Activated CD4-positive, CD25-positive, alpha-beta regulatory T cell treated with anti-CD3 and anti-CD28 coated beads, Interleukin-2, amount 50 U/mL, for 72 hours (primary cell): Measurements from ENCODE around the gene CLCN6.
A peak's percentile ranks its signal among the peaks of the same experiment; 100 is the strongest.

Source experiments
- DNase-seq: peaks from one replicate; pipeline ENCODE4 v3.0.0; 2021

Gene CLCN6

GRCh38 chr1:11831945-11832725, 26.1 kb downstream of the CLCN6 start:
- no peak for DNase-seq

- no peak for DNase-seq
Measured at GRCh38 chr1:11833497-11833896, 27.5 kb downstream of the CLCN6 start.

DNA sequence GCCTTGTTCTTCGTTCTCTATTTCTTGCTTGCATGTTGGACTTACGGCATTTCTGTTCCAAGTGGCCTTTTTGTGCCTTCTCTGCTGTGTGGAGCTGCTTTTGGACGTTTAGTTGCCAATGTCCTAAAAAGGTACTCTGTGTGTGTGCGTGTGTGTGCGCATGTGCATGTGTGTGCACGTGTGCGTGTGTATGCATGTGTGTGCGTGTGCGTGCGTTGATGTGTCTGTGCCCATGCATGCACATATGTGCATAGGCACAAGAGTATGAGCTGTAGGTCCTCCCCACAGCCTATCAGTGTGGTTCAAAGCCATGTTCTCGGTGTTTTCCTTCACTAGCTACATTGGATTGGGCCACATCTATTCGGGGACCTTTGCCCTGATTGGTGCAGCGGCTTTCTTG, 27.9 kb downstream of the CLCN6 start:
- no peak for DNase-seq

GRCh38 chr1:11835441-11836225, 29.6 kb downstream of the CLCN6 start:
- DNase-seq, result no peak

GRCh38 chr1:11836955-11837766, 31.2 kb downstream of the CLCN6 start:
- no peak for DNase-seq

DNA sequence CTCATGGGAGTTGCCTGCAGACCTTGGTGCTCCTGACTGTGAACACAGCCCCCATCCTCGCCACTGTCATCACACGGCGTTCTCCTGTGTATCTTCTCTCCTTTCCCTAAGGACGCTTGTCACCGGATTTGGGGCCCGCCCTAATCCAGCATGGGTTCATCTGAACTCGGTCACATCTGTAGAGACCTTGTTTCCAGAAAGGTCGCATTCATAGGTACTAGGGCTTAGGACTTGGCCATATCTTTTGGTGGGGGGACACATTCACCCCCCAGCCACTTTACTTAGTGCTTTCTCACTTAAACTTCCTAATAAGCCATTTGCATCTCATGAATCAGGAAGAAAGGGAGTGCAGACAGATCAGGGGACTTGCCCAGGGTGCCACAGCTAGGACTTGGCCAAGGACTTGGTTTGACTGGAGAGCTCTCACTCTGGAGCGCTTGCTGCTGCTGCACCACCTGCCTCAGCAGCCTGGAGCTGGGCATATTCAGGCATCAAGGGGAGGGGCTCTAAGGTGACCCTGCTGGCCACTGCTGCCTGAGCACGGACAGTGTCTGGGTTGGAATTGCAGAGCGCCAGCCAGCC, 31.9 kb downstream of the CLCN6 start:
- no peak for DNase-seq

DNA sequence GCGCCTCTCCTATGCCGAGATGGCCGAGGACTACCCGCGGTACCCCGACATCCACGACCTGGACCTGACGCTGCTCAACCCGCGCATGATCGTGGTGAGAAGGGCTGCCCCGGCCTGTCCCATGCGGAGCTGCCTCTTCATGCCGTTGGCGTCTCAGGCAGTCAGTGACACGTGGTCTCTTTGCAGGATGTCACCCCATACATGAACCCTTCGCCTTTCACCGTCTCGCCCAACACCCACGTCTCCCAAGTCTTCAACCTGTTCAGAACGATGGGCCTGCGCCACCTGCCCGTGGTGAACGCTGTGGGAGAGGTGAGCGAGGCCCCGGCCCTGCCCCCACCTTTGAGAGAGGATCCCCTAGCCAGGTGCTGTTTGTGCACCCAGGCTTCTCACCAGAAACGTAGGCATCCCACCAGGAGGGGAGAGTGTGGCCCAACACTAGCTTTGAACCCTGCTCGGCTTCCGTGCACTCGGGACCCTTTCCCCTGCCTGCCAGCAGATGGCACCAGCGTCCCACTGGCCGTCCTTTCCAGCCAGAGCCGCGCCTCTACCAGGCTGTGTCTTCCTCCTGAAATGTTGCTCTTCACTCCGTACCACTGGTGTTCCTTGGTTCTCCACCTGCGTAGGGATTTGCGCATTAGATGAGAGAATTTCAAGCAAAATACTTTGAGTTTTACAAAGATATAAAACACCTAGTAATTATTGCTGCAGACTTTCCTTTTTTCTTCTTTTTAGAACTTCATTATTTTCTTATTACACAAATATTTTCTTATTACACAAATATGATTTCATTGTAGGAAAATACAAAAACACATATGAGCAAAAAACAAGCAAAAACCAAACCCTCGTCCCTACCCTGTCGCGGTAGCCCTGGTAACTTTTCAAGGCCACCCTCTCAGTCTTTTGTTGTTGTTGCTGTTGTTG, 32.6 kb downstream of the CLCN6 start:
- DNase-seq, result peak; percentile 74

- no peak for DNase-seq
Measured at GRCh38 chr1:11839727-11840705, 34.0 kb downstream of the CLCN6 start.

DNA sequence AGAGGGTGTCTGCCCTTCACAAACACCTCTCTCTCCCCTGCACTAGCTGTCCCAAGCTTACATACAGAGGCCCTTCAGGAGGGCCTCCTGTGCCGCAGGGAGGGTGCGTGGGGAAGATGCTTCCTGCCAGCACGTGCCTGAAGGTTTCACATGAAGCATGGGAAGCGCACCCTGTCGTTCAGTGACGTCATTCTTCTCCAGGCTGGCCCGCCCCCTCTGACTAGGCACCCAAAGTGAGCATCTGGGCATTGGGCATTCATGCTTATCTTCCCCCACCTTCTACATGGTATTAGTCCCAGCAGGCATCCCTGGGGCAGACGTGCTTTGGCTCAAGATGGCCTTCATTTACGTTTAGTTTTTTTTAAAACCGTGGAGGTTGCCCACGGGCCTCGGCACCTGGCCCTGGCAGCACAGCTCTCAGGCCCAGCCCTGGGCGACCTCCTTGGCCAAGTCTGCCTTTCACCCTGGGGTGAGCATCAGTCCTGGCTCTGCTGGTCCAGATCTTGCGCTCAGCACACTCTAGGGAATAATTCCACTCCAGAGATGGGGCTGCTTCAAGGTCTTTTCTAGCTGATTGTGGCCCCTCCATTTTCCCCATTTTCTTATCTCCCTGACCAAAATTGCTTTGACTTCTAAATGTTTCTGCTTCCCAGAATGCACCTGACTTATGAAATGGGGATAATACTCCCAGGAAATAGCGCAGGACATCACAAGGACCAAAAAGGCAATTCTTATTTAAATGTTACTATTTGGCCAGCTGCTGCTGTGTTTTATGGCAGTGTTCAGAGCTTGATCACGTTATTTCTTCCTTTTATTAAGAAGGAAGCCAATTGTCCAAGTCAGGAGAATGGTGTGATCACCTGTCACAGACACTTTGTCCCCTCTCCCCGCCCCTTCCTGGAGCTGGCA, 35.5 kb downstream of the CLCN6 start:
- no peak for DNase-seq

GRCh38 chr1:11842154-11843041, 36.4 kb downstream of the CLCN6 start:
- no peak for DNase-seq

- DNase-seq, result no peak
Measured at GRCh38 chr1:11845641-11846335, 39.8 kb downstream of the CLCN6 start.

GRCh38 chr1:11847667-11848372, 41.8 kb downstream of the CLCN6 start, which contains the start of gene NPPA:
Gene NPPA (minus strand): TSS chr1:11847783. CDS start chr1:11847684, 99 bp downstream.
- DNase-seq, result no peak

DNA sequence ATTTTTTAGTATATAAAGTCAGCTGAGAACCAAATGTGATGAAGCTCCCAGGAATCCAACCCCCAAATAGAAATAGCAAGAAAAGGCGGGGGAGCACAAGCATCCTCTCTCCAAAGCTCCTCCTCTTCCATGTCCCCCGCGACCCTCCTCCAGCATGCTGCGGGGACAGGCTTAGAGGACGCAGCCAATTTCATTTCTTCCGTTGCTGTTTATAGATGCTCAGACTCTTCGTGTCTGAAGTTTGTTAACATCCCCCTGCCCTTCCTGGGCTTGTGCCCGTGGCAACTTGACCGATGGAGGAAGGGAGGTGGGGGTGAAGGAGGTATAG, 42.3 kb downstream of the CLCN6 start:
- no peak for DNase-seq

DNA sequence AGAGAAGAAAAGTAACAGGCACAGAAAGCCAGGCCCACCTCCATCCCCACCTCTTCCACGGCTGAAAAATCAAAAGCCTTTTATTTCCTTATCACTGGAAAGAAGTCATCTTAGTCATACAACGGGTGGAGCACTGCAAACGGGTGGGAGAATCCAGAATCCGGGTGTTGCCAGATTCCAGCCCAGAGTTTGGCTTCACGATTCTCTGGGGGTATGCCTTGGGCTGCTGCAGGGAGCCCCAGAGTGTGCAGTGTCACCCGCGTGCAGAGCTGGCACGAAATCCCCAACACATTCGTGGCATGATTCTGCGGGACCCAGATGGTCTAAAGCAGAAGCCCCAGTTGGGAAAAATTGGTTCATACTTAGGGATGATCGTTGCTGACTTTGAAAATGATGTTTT, 44.2 kb downstream of the CLCN6 start:
- DNase-seq, result no peak

DNA sequence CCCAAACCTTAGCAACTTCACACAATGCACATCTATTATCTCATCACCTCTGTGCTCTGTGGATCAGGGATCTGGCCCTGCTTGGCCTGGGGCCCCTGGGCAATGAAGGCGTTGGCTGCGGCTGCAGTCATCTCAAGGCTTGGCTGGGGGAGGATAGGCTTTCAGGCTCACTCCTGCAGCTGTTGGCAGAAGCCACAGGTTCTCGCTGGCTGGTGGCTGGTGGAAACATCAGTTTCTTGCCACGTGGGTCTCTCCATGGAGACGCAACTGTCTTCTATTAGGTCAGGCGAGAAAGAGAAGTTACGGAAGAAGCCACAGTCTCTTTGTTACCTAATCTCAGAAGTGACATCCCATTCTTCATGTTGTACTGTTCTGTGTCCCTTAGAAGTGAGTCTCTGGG, 45.2 kb downstream of the CLCN6 start:
- no peak for DNase-seq

DNA sequence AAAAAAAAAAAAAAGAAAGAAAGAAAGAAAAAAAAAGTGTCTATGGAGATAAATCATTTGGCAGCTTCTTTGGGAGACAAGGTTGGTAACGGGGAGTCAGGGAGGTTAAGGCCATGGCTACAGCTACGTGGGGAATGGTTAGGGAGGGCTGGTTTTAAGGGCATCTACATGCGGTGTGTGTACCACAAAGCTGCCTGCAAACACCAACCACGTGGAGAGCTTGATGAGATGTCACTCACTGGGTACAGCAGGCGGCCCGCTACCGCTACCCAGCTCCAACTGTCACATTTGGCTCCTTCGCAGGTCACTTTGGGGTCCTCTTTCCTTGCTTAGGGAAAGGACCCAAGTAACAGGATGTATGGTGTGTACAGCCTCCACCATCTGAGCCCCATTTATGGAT, 48.5 kb downstream of the CLCN6 start:
- DNase-seq, result no peak

GRCh38 chr1:11855430-11855829, 49.4 kb downstream of the CLCN6 start:
- no peak for DNase-seq
